GM12891 (cell line): ENCODE data around the gene RECK.

Source experiments
- DNase-seq: peaks from one replicate; pipeline ENCODE4 v3.0.0; 2011; ENCODE audit warnings: low spot score; ENCODE audit not compliant: insufficient read length
- FAIRE-seq: peaks from 2 replicates; lab custom pipeline; 2011; peaks lifted over from hg19 to GRCh38; lab: Jason Lieb, UNC
- PAX5 ChIP-seq: IDR thresholded peaks from 2 replicates; pipeline ENCODE4 v1.6.1; 2011; ENCODE audit warnings: low read length, moderate library complexity, mild to moderate bottlenecking; ENCODE audit not compliant: insufficient read depth, severe bottlenecking
- POLR2A ChIP-seq: IDR thresholded peaks from 2 replicates; pipeline ENCODE4 v1.6.1; 2011; ENCODE audit warnings: low read depth, low read length, control low read depth
- POLR2AphosphoS5 ChIP-seq: IDR thresholded peaks from 2 replicates; pipeline ENCODE4 v1.6.1; 2011; ENCODE audit warnings: low read depth, low read length, control low read depth
- POU2F2 ChIP-seq: IDR thresholded peaks from 2 replicates; pipeline ENCODE4 v1.6.1; 2011; ENCODE audit warnings: low read depth, mild to moderate bottlenecking, control low read depth, low read length, moderate library complexity
- SPI1 ChIP-seq: IDR thresholded peaks from 2 replicates; pipeline ENCODE4 v1.6.1; 2011; ENCODE audit warnings: low read depth, low read length, control low read depth
- TAF1 ChIP-seq: IDR thresholded peaks from 2 replicates; pipeline ENCODE4 v1.6.1; 2011; ENCODE audit warnings: low read depth, low read length, control low read depth

Gene RECK

DNA sequence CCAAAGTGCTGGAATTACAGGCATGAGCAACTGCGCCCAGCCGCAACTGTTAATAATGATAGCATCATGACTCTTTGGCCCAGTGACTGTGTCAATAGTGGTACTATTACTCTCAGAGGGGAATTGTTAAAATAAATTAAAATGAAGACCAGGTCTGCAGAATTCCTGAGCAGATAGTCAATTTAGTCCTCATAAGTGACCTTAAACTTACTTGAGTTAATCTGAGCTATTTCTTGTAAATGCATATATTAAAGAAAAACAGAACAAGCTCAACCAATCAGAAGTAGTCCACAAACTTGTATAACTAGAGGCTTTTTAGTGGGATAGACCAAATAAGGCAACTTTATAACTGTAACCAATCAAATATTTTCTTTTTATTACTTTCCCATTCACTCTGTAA lies 1.7 kb upstream of the RECK start:
- DNase-seq (no peak), FAIRE-seq (no peak)
- TF ChIP-seq SPI1 = no peak
- no peak for TF ChIP-seq POU2F2
- no peak for TF ChIP-seq POLR2AphosphoS5
- TF ChIP-seq PAX5 = no peak
- TF ChIP-seq POLR2A = no peak
- TF ChIP-seq TAF1 = no peak

DNA sequence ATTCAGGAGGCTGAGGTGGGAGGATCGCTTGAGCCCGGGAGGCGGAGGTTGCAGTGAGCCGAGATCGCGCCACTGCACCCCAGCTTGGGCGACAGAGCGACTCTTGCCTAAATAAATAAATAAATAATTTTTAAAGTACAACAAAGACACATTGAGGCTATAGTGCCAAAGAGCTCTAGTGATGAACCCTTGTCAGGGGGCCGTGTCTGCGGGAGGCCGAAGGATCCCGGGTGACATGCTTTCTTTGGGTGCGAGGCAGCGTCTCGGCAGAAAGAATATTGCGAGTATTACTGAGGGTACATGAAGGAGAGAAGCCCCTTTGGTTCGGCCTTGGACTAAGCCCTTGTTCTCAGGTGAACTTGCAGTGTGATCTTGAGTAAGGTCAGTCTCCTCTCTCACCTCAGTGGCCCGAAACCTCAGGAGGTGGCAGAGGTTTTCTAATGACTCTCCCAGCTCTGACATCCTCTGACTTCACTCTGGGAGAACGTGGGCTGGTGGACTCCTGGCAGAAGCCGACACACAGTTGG lies 397 bp upstream of the RECK start:
- peak; percentile 55 for FAIRE-seq
- TF ChIP-seq SPI1 = no peak
- no peak for TF ChIP-seq POLR2A
- TF ChIP-seq PAX5 = no peak
- no peak for TF ChIP-seq POLR2AphosphoS5
- TF ChIP-seq POU2F2 = no peak
- DNase-seq = no peak

DNA sequence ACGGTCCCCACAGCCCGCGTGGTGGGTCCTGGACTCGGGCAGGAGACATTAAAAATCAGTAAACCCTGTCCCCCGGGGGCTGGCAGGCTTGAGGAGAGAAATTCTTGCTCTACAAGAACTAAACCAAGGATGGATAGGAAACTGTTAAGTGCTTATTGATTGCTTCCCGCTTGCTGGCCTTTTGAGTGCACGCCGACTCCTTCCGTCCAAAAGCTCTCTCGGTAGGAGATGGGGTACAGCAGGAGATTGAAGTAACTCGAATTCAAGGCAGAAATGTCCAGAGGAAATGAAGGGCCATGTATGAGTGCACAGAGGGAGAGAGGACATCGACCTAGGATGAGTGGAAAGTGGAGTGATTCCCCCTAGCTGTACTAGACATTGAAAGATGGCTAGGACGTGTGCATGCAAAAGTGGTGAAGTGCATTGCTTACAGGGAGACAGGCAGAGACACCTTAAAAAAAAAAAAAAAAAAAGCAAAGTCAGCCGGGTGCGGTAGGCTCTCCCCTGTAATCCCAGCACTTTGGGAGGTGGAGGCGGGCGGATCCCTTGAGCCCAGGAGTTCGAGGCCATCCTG lies 923 bp downstream of the RECK start:
- no peak for TF ChIP-seq SPI1
- no peak for TF ChIP-seq POLR2AphosphoS5
- TF ChIP-seq TAF1 = no peak
- TF ChIP-seq POU2F2 = no peak
- TF ChIP-seq PAX5 = no peak
- no peak for TF ChIP-seq POLR2A
- FAIRE-seq = peak; percentile 77
- DNase-seq = no peak

DNA sequence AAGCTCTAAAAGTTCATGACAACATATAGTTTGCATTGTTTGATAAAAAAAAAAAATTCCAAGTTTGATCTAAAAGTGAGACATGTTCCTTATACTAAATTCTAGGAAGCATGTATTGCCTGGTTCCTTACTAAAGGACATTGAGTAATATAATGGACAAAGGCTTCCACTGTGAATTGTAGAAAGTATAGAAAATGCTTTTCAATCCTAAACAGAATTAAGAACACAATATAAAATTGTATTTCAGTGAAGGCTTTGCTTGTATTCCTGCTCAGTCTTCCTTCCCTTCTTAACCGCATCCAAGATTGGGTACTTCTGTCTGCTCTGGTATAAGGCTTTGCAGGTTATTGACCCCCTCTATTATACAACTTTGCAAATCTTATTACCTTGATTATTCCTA lies 2.4 kb downstream of the RECK start:
- FAIRE-seq = no peak
- TF ChIP-seq POU2F2 (no peak), POLR2AphosphoS5 (no peak), TAF1 (no peak), PAX5 (no peak), SPI1 (no peak), POLR2A (no peak)
- DNase-seq = no peak

DNA sequence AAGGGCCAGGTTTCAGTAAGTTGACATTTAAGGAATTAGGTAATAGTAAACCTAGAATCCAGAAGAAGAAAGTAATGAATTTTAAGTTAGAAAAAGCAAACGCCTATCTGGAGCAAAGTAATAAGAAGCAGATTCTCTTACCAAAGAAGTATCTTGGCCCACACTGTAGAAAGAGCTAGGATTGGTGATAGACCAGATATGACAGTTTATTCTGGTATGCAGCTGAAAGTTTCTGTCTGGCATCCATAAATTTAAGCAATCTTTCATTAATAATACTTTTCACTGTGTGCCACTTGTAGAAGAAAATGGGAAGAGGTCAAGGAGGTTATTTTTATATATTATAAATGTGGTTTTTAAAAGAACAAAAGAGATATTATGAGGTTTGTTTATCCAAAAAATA lies 3.0 kb downstream of the RECK start:
- DNase-seq (no peak), FAIRE-seq (no peak)
- TF ChIP-seq PAX5 (no peak), POU2F2 (no peak), POLR2AphosphoS5 (no peak), SPI1 (no peak), TAF1 (no peak), POLR2A (no peak)

DNA sequence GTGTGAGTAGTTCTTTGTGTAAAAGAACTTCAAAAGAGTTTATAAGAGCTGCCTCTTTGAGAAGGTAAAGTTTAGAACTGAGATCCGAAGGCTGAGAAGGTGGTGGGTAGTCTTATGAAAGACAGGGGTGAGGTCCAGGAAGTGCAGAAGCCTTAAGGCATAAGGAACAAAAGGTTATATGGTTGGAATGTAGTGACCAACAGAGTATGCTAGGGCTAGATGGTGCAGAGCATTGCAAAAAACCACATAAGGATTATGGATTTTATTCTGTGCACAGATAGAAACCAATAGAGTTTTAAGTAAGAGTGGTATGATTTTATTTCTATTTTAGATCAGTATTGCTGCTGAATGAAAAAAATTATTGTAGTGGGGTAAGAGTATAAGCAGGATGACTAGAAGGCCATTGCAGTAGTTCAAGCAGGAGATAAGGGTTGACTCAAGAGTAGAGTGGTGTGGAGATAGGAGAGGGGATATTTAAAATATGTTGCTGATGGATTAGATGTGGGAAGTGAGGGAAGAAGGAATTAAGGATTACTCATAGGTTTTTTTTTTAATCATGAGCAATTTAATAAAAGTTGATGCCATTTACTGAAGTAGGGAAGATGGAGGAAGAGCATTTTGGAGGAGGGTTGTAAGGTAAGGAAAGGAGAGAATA lies 3.7 kb downstream of the RECK start:
- DNase-seq (no peak), FAIRE-seq (no peak)
- no peak for TF ChIP-seq PAX5
- TF ChIP-seq SPI1 = no peak
- TF ChIP-seq POLR2A = no peak
- TF ChIP-seq POU2F2 = no peak
- no peak for TF ChIP-seq POLR2AphosphoS5
- TF ChIP-seq TAF1 = no peak

DNA sequence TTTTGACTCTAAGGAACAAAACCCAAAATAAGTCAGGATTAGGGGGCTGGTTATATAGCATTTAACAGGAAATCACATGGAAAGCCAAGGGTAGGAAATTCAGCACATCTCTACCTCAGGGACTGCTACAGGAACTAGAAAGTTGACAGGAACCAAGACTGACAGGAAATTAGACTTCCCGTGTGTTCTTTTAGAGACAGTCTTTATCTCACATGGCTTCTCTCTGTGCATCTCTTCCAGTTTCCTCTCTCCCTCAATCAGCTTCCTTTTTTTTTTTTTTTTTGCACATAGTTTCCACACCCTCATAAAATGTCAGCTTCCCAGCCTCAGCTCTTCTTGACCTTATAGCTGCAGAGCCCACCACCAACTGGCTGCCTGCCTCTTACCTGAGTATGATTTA lies 4.8 kb downstream of the RECK start:
- FAIRE-seq = no peak
- no peak for TF ChIP-seq POLR2AphosphoS5
- no peak for TF ChIP-seq POLR2A
- DNase-seq = no peak

DNA sequence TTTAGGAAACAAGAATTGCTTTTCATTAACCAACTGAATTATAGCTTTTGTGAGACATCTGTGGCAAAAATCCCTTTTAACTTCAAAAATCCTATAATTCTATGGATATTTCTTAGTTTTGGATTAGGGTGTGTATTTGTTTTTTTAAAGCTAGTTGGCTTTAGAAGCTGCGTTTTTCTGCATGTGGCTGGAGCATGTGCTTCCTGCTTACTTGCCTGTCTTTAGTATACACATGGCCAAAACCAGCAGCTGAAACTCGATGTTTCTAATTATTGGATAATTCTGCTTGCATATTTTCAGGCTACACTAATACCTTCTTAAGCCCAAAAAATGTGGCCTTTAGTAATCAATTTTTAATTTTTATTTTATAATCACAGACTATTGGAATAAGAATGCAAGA lies 8.9 kb downstream of the RECK start:
- TF ChIP-seq POLR2AphosphoS5 (no peak), TAF1 (no peak), POU2F2 (no peak), PAX5 (no peak), POLR2A (no peak), SPI1 (no peak)
- DNase-seq = no peak
- no peak for FAIRE-seq

DNA sequence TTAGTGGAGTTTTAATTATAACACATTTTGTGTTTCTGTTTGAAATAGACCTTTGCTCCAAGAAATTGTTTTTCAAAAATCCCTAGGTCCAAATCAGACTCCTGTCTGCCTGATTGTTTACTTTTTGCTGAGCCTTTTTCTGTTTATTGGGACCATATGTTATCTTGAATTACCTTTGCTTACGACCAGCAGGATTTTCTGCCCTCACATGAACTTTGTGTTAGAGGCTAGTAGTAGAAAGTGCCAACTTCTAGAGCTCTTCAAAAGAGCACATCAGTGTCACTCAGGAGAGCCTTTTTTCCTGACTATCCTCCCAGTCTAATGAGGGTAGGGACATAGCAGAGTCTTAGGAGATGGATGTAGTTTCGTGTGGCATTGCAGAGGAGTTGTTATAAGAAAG lies 10.2 kb downstream of the RECK start:
- FAIRE-seq (no peak), DNase-seq (no peak)
- TF ChIP-seq POLR2A (no peak), PAX5 (no peak), TAF1 (no peak), POU2F2 (no peak), POLR2AphosphoS5 (no peak), SPI1 (no peak)

DNA sequence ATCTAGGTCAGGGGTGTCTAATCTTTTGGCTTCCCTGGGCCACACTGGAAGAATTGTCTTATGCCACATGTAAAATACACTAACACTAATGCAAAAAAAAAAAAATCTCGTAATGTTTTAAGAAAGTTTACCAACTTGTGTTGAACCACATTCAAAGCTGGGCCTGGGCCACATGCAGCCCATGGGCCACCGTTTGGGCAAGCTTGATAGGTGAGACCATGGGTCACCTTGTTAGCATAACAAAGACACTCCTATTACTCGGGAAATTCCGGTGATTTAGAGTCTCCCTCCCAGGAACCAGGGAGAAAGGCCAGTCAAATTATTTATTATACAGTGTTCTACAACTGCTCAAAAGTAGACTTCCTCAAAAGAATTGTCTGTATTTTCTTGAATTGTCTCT lies 12.7 kb downstream of the RECK start:
- FAIRE-seq = no peak
- TF ChIP-seq PAX5 (no peak), POLR2AphosphoS5 (no peak), POLR2A (no peak), TAF1 (no peak), SPI1 (no peak), POU2F2 (no peak)
- DNase-seq = no peak
